ENCODE results near the gene NTNG1. TPM values are rescaled to one million over a fixed set of nuclear protein-coding genes. Genes with fewer than 3 reads are reported as not detected.

NTNG1 gene
- total and polyA plus RNA-seq, 12 donors: 0.06 TPM; not detected in 11

DNA sequence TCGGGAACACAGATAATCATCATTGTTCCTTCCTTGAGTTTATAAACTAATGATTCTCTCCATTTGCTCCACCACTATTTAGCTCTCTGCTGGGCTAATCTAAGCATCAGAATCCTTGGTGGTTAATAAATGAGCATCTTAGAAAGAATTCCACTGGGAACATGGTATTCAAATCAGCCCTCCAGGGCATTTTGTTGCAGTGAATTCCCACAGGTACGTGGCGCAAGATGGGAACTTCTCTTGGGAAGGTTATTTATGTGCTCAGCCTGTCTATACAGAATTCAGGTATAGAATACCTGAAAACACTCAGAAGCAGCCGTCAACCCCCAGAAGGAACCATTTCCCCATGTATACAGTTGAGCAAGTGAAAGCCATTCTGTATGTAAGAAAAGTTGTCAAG lies 131.5 kb downstream of the NTNG1 start:
- no peaks in the 10 kb centered on the region for H3K36me3 ChIP-seq
- WGBS, 2 donors: 81 to 88% methylated on average over 4 of the region's 4 CpGs
- no peaks in the 10 kb centered on the region for H3K27me3 ChIP-seq
- DNase-seq: no peak
- intact Hi-C loops (cut with DNase I): loop anchor here in 1 of 10 donors (10.0 kb wide), 1 partner anchor 252 kb away; no protein-coding TSS in a partner anchor
- H3K4me3 ChIP-seq: no peak overlapping the region
- no peak for ATAC-seq
- no peaks in the 10 kb centered on the region for H3K9me3 ChIP-seq
- no peaks in the 10 kb centered on the region for H3K4me1 ChIP-seq
- TF ChIP-seq, protein P1, sequence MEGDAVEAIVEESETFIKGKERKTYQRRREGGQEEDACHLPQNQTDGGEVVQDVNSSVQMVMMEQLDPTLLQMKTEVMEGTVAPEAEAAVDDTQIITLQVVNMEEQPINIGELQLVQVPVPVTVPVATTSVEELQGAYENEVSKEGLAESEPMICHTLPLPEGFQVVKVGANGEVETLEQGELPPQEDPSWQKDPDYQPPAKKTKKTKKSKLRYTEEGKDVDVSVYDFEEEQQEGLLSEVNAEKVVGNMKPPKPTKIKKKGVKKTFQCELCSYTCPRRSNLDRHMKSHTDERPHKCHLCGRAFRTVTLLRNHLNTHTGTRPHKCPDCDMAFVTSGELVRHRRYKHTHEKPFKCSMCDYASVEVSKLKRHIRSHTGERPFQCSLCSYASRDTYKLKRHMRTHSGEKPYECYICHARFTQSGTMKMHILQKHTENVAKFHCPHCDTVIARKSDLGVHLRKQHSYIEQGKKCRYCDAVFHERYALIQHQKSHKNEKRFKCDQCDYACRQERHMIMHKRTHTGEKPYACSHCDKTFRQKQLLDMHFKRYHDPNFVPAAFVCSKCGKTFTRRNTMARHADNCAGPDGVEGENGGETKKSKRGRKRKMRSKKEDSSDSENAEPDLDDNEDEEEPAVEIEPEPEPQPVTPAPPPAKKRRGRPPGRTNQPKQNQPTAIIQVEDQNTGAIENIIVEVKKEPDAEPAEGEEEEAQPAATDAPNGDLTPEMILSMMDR (IDR thresholded peaks at IDR 0.05): no peak
- no peak overlapping the region for H3K27ac ChIP-seq

DNA sequence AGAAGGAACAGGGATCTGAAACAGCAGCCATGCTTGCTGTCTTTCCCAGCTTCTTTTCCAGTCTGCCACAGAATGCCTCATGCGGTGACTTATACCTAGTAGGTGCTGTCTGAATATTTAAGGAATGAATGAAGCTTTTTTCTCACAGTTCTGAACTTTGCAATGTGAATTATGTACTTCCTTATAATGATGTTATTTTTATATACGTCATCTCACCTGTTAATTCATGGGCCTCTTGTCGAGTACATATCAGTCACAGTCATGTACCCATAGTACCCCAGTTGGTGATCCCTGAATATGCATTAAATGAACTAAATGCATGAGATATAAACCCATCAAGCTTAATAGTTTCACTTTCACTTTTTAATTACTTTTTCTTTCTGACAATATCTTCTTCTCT lies 132.7 kb downstream of the NTNG1 start:
- ATAC-seq: no peak
- TF ChIP-seq, protein P1 (IDR thresholded peaks at IDR 0.05): no peak
- DNase-seq: no peak
- Histone ChIP-seq H3K27ac (no peak overlapping the region), H3K4me1 (no peaks in the 10 kb centered on the region), H3K36me3 (no peaks in the 10 kb centered on the region), H3K4me3 (no peak overlapping the region), H3K27me3 (no peaks in the 10 kb centered on the region), H3K9me3 (no peaks in the 10 kb centered on the region)
- 83 to 84% methylated on average over 3 of the region's 3 CpGs for WGBS, 2 donors
- intact Hi-C loops (cut with DNase I): loop anchor here in 1 of 10 donors (10.0 kb wide), 1 partner anchor 251 kb away; no protein-coding TSS in a partner anchor

DNA sequence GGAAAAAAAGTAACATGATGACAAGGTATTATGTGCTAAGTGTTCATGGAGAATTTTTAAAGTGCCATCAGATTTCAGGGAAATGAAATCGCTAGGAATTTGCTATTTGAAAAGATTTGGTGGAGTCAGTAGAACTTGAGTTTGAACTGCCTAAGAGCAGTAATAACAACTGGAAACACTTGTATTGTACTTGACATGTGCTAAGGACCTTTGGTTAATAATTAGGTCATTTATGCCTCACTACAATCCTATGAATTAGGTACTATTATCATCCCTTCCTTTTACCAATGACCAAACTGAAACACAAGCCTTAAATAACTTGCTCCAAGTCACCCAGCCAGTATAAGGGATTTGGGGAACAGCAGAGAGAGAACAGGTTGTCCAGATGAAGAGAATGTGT lies 133.4 kb downstream of the NTNG1 start:
- no peak overlapping the region for H3K27ac ChIP-seq
- intact Hi-C loops (cut with DNase I): loop anchor here in 1 of 10 donors (10.0 kb wide), 1 partner anchor 251 kb away; no protein-coding TSS in a partner anchor
- TF ChIP-seq, protein P1 (IDR thresholded peaks at IDR 0.05): no peak
- H3K36me3 ChIP-seq: no peaks in the 10 kb centered on the region
- H3K9me3 ChIP-seq: no peaks in the 10 kb centered on the region
- ATAC-seq (no peak), DNase-seq (no peak)
- no peak overlapping the region for H3K4me3 ChIP-seq
- H3K27me3 ChIP-seq: no peaks in the 10 kb centered on the region
- H3K4me1 ChIP-seq: no peaks in the 10 kb centered on the region
- WGBS, 2 donors: 91 to 93% methylated on average over 1 of the region's 1 CpG

DNA sequence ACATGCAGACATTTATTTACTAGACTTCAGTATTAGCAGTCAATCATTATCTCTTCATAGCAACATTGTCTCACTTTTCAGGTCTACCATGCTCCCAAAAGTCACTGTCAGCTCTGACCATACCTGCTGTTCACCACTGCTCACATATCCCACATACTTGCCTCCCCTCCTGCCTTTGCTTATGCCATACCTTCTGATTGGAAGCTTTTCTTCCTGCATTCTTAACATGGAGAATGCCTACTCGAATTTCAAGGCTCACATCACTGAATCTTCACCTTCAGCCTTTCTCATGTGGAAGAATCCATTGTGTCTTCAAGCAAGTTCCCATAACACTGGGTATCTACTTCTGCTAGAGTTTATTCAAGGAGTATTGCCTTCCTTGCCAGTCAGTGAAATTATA lies 135.4 kb downstream of the NTNG1 start:
- no peak for ATAC-seq
- TF ChIP-seq, protein P1 (IDR thresholded peaks at IDR 0.05): no peak
- H3K27me3 ChIP-seq: no peaks in the 10 kb centered on the region
- intact Hi-C loops (cut with DNase I): loop anchor here in 1 of 10 donors (10.0 kb wide), 1 partner anchor 249 kb away; no protein-coding TSS in a partner anchor
- H3K9me3 ChIP-seq: no peaks in the 10 kb centered on the region
- no peaks in the 10 kb centered on the region for H3K4me1 ChIP-seq
- H3K36me3 ChIP-seq: no peaks in the 10 kb centered on the region
- WGBS, 2 donors: 23 to 26% methylated on average over 1 of the region's 1 CpG
- DNase-seq: no peak
- no peak overlapping the region for H3K4me3 ChIP-seq
- H3K27ac ChIP-seq: no peak overlapping the region
